HG03442 (cell line): ENCODE data around the gene TBC1D24.
"Not testable (repeated sequence)": the region's sequence is repeated elsewhere in the genome, so short reads cannot be mapped to it uniquely, and the experiment has no call there.

Experiments used
- ATAC-seq: cut with Tn5 transposase; IDR thresholded peaks from one replicate; pipeline ENCODE4 v1.9.1; 2021; ENCODE audit warnings: mild to moderate bottlenecking, moderate library complexity; ENCODE audit not compliant: unreplicated experiment

TBC1D24 gene

GRCh38 chr16:2554709-2555425 lies 79.9 kb downstream of the TBC1D24 start:
- not testable (repeated sequence) for ATAC-seq
